OCI-M2 (cell line): Measurements from ENCODE around the gene NAGK.
"Not testable (repeated sequence)": the region's sequence is repeated elsewhere in the genome, so short reads cannot be mapped to it uniquely, and the experiment has no call there.

Source experiments
- DNase-seq: peaks from one replicate; lab custom pipeline; 2025; ENCODE audit not compliant: unreplicated experiment; lab: John Stamatoyannopoulos, UW

Gene NAGK

GRCh38 chr2:71068218-71069035 is at the start of gene NAGK:
TSS of gene NAGK (plus strand) at chr2:71068648. CDS start at chr2:71068684, 36 bp downstream.
- peak; percentile 87 for DNase-seq

GRCh38 chr2:71019989-71020388 is 48.5 kb upstream of the NAGK start:
- DNase-seq: not testable (repeated sequence)

- not testable (repeated sequence) for DNase-seq
Measured at GRCh38 chr2:71021394-71021793, 47.1 kb upstream of the NAGK start.

GRCh38 chr2:71023553-71024243 is 44.8 kb upstream of the NAGK start:
- DNase-seq: not testable (repeated sequence)

GRCh38 chr2:71036296-71036695 is 32.2 kb upstream of the NAGK start:
- DNase-seq: not testable (repeated sequence)

GRCh38 chr2:71042287-71042686 is 26.2 kb upstream of the NAGK start:
- no peak for DNase-seq

- DNase-seq: no peak
Measured at GRCh38 chr2:71043531-71044407, 24.7 kb upstream of the NAGK start.

- no peak for DNase-seq
Measured at GRCh38 chr2:71045151-71045550, 23.3 kb upstream of the NAGK start.

- no peak for DNase-seq
Measured at GRCh38 chr2:71045865-71046548, 22.4 kb upstream of the NAGK start.

GRCh38 chr2:71048096-71048495 is 20.4 kb upstream of the NAGK start:
- DNase-seq: no peak

GRCh38 chr2:71049704-71050360 is 18.6 kb upstream of the NAGK start:
- not testable (repeated sequence) for DNase-seq

GRCh38 chr2:71055206-71055740 is 13.2 kb upstream of the NAGK start:
- DNase-seq: not testable (repeated sequence)

- no peak for DNase-seq
Measured at GRCh38 chr2:71060211-71060610, 8.2 kb upstream of the NAGK start.

GRCh38 chr2:71060871-71061270 is 7.6 kb upstream of the NAGK start:
- DNase-seq: no peak

- DNase-seq: no peak
Measured at GRCh38 chr2:71063216-71063615, 5.2 kb upstream of the NAGK start.

GRCh38 chr2:71064110-71064611 is 4.3 kb upstream of the NAGK start:
- no peak for DNase-seq

- no peak for DNase-seq
Measured at GRCh38 chr2:71064754-71065621, 3.5 kb upstream of the NAGK start.

- DNase-seq: no peak
Measured at GRCh38 chr2:71066856-71067255, 1.6 kb upstream of the NAGK start.
